Tibial nerve (tissue), 4 donors: Measurements from ENCODE around the gene PRKCH. TPM values are rescaled to one million over a fixed set of nuclear protein-coding genes. Genes with fewer than 3 reads are reported as not detected.
A peak's percentile ranks its signal among the peaks of the same experiment; 100 is the strongest.

Experiments used
- DNase-seq, 2 donors: peaks; one replicate each; pipeline ENCODE4 v3.0.0-alpha.2; 2019; ENCODE audit warnings: low spot score in 2 of 2
- H3K27ac ChIP-seq, 4 donors: fragments of 200-600 bp; sonication (generic) in 3 of 4; one replicate each; pipeline ENCODE4 v1.5.1; 2017 to 2019; ENCODE audit warnings: mild to moderate bottlenecking in 1 of 4
- H3K27me3 ChIP-seq, 2 donors: fragments of 200-600 bp; sonication (generic) in 1 of 2; one replicate each; pipeline versions ENCODE4 v1.5.1 to v1.6.0; 2017 to 2019
- H3K36me3 ChIP-seq, 3 donors: fragments of 200-600 bp; sonication (generic); one replicate each; pipeline ENCODE4 v1.5.1; 2018 to 2019
- H3K4me1 ChIP-seq, 4 donors: fragments of 200-600 bp; sonication (generic) in 3 of 4; one replicate each; pipeline ENCODE4 v1.5.1; 2017 to 2019
- H3K4me3 ChIP-seq, 4 donors: fragments of 200-600 bp; sonication (generic) in 3 of 4; one replicate each; pipeline ENCODE4 v1.5.1; 2017 to 2019; ENCODE audit warnings: mild to moderate bottlenecking in 1 of 4, moderate library complexity in 1 of 4
- H3K9me3 ChIP-seq, 4 donors: fragments of 200-600 bp; sonication (generic) in 3 of 4; one replicate each; pipeline ENCODE4 v1.5.1; 2017 to 2019
- CTCF ChIP-seq, 5 experiments: fragments of 200-600 bp in 3 of 5; fragments of 450-650 bp in 2 of 5; sonication (generic) in 3 of 5; IDR thresholded peaks; one replicate each; pipeline ENCODE4 v1.5.1; 2016 to 2019; ENCODE audit warnings: antibody characterized with exemption in 5 of 5, mild to moderate bottlenecking in 3 of 5, moderate library complexity in 2 of 5
- EP300 ChIP-seq, 2 donors: sonication (generic); formaldehyde crosslinking; IDR thresholded peaks; one replicate each; pipeline ENCODE4 v1.6.1; 2017; ENCODE audit warnings: antibody characterized with exemption in 2 of 2, mild to moderate bottlenecking in 1 of 2
- POLR2A ChIP-seq, 2 donors: fragments of 450-650 bp; IDR thresholded peaks; one replicate each; pipeline ENCODE4 v1.6.1; 2017; ENCODE audit warnings: antibody characterized with exemption in 2 of 2, mild to moderate bottlenecking in 2 of 2, moderate library complexity in 2 of 2
- WGBS, 2 donors: methylation state at CpG; one replicate each; pipeline ENCODE4 v1.1.5; 2018; 5-methylcytosine and 5-hydroxymethylcytosine counted together
- total RNA-seq, 4 donors: library from RNA; depleted of rRNA; stranded (reverse); fragments of >200 nt; gene quantifications; one replicate each; pipeline ENCODE4 v1.1.0, GENCODE V29; 2016

PRKCH gene
- total RNA-seq, 4 donors from 2014 or later = 26.4 to 33.9 (median 29.2) TPM

DNA sequence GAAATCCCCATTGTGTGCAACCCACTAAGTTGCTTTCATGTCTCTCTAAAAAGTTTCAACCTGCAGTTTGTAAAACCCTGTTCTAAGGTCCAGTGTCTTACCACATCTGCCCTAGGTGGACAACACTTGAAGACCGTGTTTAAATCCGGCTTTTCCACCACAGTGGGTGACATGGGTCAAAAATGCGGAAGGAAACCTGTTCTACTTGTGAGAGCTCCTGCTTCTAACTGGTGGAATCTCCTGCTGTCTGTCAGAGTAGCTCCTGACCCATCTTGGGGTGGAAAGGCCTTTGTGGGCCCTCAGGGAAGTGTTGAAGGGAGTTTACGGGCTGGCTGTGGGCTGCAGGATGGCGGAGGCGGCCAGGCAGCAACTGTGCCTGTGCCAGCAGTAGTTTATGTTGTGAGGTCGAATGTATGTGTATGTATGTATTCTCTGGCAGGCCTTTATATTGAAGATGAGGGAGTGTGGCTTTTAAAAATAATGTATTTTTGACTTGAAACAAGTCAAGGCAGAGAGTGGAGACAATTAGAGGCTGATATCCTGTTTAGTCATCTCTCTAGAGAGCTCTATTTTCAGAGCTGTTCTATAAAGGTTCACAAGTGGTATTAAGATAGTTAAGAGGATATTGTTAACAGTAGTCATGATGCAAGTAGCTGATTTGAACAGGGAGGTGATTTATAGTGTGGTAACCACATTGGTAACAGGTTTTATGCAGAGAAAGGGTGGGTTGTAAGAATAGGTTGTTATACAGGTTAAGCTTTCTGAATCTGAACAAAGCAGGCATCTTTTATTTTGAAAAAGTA is 67.0 kb downstream of the PRKCH start:
- no peak for DNase-seq
- 65 to 70% methylated on average over 7 of the region's 7 CpGs for WGBS, 2 donors
- no peaks in the 10 kb centered on the region for H3K9me3 ChIP-seq
- no peaks in the 10 kb centered on the region for H3K36me3 ChIP-seq
- peak overlapping the region in 3 of 4 donors; percentile 31 to 62 (median 34) for H3K27ac ChIP-seq
- no peak for TF ChIP-seq CTCF (IDR thresholded peaks at IDR 0.05)
- H3K4me1 ChIP-seq = peaks cover 0 to 9% (median 5%) of the 10 kb centered on the region in 4 donors
- no peaks in the 10 kb centered on the region for H3K27me3 ChIP-seq
- no peak overlapping the region for H3K4me3 ChIP-seq

GRCh38 chr14:61388976-61389576 is 67.7 kb downstream of the PRKCH start:
- 86 to 87% methylated on average over 5 of the region's 5 CpGs for WGBS, 2 donors
- Histone ChIP-seq H3K36me3 (no peaks in the 10 kb centered on the region), H3K4me3 (no peak overlapping the region), H3K9me3 (no peaks in the 10 kb centered on the region), H3K27me3 (no peaks in the 10 kb centered on the region), H3K4me1 (peaks cover 0 to 9% (median 5%) of the 10 kb centered on the region in 4 donors), H3K27ac (peak overlapping the region in 1 of 4 donors; percentile 62)
- TF ChIP-seq POLR2A (IDR thresholded peaks at IDR 0.05) = no peak
- TF ChIP-seq CTCF (IDR thresholded peaks at IDR 0.05) = no peak
- TF ChIP-seq EP300 (IDR thresholded peaks at IDR 0.05) = no peak
- DNase-seq = no peak

GRCh38 chr14:61391119-61391518 is 69.7 kb downstream of the PRKCH start:
- Histone ChIP-seq H3K4me1 (peaks cover 0 to 9% (median 5%) of the 10 kb centered on the region in 4 donors), H3K27ac (no peak overlapping the region), H3K9me3 (no peaks in the 10 kb centered on the region), H3K27me3 (no peaks in the 10 kb centered on the region), H3K36me3 (no peaks in the 10 kb centered on the region), H3K4me3 (no peak overlapping the region)
- TF ChIP-seq POLR2A (IDR thresholded peaks at IDR 0.05) (no peak), EP300 (IDR thresholded peaks at IDR 0.05) (no peak), CTCF (IDR thresholded peaks at IDR 0.05) (no peak)
- no peak for DNase-seq
- 63 to 64% methylated on average over 3 of the region's 3 CpGs for WGBS, 2 donors

- no peak for DNase-seq
- H3K4me1 ChIP-seq = peaks cover 0 to 9% (median 5%) of the 10 kb centered on the region in 4 donors
- WGBS, 2 donors = 62 to 69% methylated on average over 1 of the region's 1 CpG
- H3K27me3 ChIP-seq = no peaks in the 10 kb centered on the region
- H3K9me3 ChIP-seq = no peaks in the 10 kb centered on the region
- H3K27ac ChIP-seq = no peak overlapping the region
- H3K4me3 ChIP-seq = no peak overlapping the region
- TF ChIP-seq EP300 (IDR thresholded peaks at IDR 0.05) (no peak), POLR2A (IDR thresholded peaks at IDR 0.05) (no peak), CTCF (IDR thresholded peaks at IDR 0.05) (no peak)
- H3K36me3 ChIP-seq = no peaks in the 10 kb centered on the region
Observed at GRCh38 chr14:61392297-61392696, 70.9 kb downstream of the PRKCH start.

DNA sequence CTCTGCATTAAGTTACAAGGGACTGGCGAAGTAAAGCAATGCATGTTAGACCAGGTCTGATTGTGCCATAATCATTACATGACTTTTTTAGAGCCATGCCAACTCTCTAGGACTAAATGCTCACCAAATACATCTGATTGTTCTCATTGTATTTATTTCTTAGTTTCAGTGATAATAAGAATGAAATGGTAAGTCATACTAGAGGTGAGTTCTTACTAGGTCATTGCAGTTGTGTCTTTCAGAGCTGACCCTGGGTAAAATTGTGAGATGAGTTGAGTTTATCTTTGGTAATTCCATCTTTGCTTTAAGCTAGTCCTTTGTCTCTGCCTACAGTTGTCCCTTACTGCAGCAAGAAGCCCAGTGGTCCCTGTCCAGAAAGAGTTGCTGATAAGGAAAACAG is 73.2 kb downstream of the PRKCH start:
- TF ChIP-seq EP300 (IDR thresholded peaks at IDR 0.05) = no peak
- no peak for TF ChIP-seq CTCF (IDR thresholded peaks at IDR 0.05)
- no peak for TF ChIP-seq POLR2A (IDR thresholded peaks at IDR 0.05)
- no peaks in the 10 kb centered on the region for H3K4me1 ChIP-seq
- 91 to 97% methylated on average over 1 of the region's 1 CpG for WGBS, 2 donors
- no peaks in the 10 kb centered on the region for H3K36me3 ChIP-seq
- no peaks in the 10 kb centered on the region for H3K9me3 ChIP-seq
- H3K27me3 ChIP-seq = no peaks in the 10 kb centered on the region
- DNase-seq = no peak
- no peak overlapping the region for H3K4me3 ChIP-seq
- H3K27ac ChIP-seq = no peak overlapping the region
